Measurements from ENCODE around the gene RABGAP1L. TPM values are rescaled to one million over a fixed set of nuclear protein-coding genes. Genes with fewer than 3 reads are reported as not detected.

RABGAP1L gene
- polyA plus RNA-seq, 3 donors, result 35.2 to 75.3 (median 63.3) TPM

DNA sequence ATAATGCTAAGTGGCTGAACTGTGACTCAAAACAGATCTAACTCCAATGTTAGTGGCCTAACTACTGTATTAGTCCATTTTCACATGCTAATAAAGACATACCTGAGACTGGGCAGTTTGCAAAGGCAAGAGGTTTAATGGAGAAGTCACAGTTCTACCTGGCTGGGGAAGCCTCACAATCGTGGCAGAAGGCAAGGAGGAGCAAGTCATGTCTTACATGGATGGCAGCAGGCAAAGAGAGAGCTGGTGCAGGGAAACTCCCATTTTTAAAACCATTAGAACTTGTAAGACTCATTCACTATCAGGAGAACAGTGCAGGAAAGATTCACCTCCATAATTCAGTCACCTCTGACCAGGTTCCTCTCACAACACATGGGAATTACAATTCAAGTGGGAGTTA, 760.8 kb downstream of the RABGAP1L start:
- Mint-ChIP-seq H3K27ac (no peak overlapping the region), H3K27me3 (ENCODE audit: low read depth in 3 of 3) (no peaks in the 10 kb centered on the region), H3K4me1 (peaks cover 16% of the 10 kb centered on the region), H3K36me3 (peaks cover 0 to 4% of the 10 kb centered on the region in 2 donors), H3K9me3 (peaks cover 2 to 5% (median 4%) of the 10 kb centered on the region in 7 donors), H3K4me3 (no peak overlapping the region)
- Histone ChIP-seq H3K9me3 (replicated peaks in 1 of 2; ENCODE audit: control insufficient read depth in 1 of 2, insufficient read depth in 1 of 2, low read length in 2 of 2) (no peaks in the 10 kb centered on the region), H3K27ac (ENCODE audit: low read depth in 1 of 2, low read length in 2 of 2) (no peak overlapping the region), H3K4me2 (replicated peaks; ENCODE audit: extremely low read depth, low read length, poor library complexity, severe bottlenecking) (no peak overlapping the region), H2AFZ (ENCODE audit: insufficient read depth, low read depth, low read length, poor library complexity, severe bottlenecking) (no peak overlapping the region), H3K36me3 (replicated peaks in 1 of 2; ENCODE audit: control insufficient read depth in 1 of 2, insufficient read depth in 2 of 2, low read length in 2 of 2) (no peaks in the 10 kb centered on the region), H4K20me1 (ENCODE audit: insufficient read depth, low read length) (no peaks in the 10 kb centered on the region), H3K27me3 (ENCODE audit: control insufficient read depth in 2 of 2, insufficient read depth in 2 of 2, low read length in 2 of 2) (no peaks in the 10 kb centered on the region), H3K4me1 (ENCODE audit: control insufficient read depth in 1 of 2, insufficient read depth in 2 of 2, low read length in 2 of 2) (peaks cover 10 to 16% of the 10 kb centered on the region in 2 donors), H3K79me2 (ENCODE audit: insufficient read depth, low read length) (no peaks in the 10 kb centered on the region), H3K4me3 (replicated peaks in 1 of 3; ENCODE audit: low read depth in 2 of 3, low read length in 3 of 3) (no peak overlapping the region), H3K9ac (ENCODE audit: insufficient read depth, low read length, poor library complexity, severe bottlenecking) (no peak overlapping the region)
- TF ChIP-seq, protein P1, sequence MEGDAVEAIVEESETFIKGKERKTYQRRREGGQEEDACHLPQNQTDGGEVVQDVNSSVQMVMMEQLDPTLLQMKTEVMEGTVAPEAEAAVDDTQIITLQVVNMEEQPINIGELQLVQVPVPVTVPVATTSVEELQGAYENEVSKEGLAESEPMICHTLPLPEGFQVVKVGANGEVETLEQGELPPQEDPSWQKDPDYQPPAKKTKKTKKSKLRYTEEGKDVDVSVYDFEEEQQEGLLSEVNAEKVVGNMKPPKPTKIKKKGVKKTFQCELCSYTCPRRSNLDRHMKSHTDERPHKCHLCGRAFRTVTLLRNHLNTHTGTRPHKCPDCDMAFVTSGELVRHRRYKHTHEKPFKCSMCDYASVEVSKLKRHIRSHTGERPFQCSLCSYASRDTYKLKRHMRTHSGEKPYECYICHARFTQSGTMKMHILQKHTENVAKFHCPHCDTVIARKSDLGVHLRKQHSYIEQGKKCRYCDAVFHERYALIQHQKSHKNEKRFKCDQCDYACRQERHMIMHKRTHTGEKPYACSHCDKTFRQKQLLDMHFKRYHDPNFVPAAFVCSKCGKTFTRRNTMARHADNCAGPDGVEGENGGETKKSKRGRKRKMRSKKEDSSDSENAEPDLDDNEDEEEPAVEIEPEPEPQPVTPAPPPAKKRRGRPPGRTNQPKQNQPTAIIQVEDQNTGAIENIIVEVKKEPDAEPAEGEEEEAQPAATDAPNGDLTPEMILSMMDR (IDR thresholded peaks at IDR 0.05), result no peak
- 100% methylated on average over 1 of the region's 1 CpG for WGBS (ENCODE audit: insufficient coverage)
- intact Hi-C loops (cut with micrococcal nuclease), result loop anchor here in 1 of 2 donors (10.0 kb wide), 1 partner anchor 55 kb away; no protein-coding TSS in a partner anchor
- DNase-seq, result no peak

DNA sequence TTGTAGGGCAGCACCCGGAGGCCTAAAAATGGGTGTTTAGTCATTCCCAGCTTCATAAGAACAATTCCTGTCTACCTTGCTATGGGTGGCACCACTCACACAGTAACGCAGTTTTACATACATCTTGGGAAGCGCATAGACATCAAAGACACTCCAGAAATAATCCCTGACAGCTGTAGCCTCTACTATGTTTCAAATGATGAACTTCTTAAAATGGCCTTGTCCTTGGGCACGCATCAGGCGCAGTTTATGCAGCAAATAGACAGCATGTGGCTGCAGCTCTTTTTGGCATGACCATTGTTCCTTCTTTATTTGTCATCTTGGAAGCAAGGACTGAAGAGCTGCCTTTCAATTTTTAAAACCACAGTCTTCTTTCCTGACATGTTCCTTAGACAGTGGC, 762.8 kb downstream of the RABGAP1L start:
- intact Hi-C loops (cut with micrococcal nuclease), result loop anchor here in 1 of 2 donors (10.0 kb wide), 1 partner anchor 53 kb away; no protein-coding TSS in a partner anchor
- Histone ChIP-seq H3K9me3 (replicated peaks in 1 of 2; ENCODE audit: control insufficient read depth in 1 of 2, insufficient read depth in 1 of 2, low read length in 2 of 2) (no peaks in the 10 kb centered on the region), H3K9ac (ENCODE audit: insufficient read depth, low read length, poor library complexity, severe bottlenecking) (no peak overlapping the region), H2AFZ (ENCODE audit: insufficient read depth, low read depth, low read length, poor library complexity, severe bottlenecking) (no peak overlapping the region), H3K27me3 (ENCODE audit: control insufficient read depth in 2 of 2, insufficient read depth in 2 of 2, low read length in 2 of 2) (no peaks in the 10 kb centered on the region), H3K36me3 (replicated peaks in 1 of 2; ENCODE audit: control insufficient read depth in 1 of 2, insufficient read depth in 2 of 2, low read length in 2 of 2) (no peaks in the 10 kb centered on the region), H4K20me1 (ENCODE audit: insufficient read depth, low read length) (no peaks in the 10 kb centered on the region), H3K4me2 (replicated peaks; ENCODE audit: extremely low read depth, low read length, poor library complexity, severe bottlenecking) (no peak overlapping the region), H3K4me1 (ENCODE audit: control insufficient read depth in 1 of 2, insufficient read depth in 2 of 2, low read length in 2 of 2) (peaks cover 0 to under 1% of the 10 kb centered on the region in 2 donors), H3K79me2 (ENCODE audit: insufficient read depth, low read length) (no peaks in the 10 kb centered on the region), H3K4me3 (replicated peaks in 1 of 3; ENCODE audit: low read depth in 2 of 3, low read length in 3 of 3) (no peak overlapping the region), H3K27ac (ENCODE audit: low read depth in 1 of 2, low read length in 2 of 2) (no peak overlapping the region)
- peaks cover 0 to 4% of the 10 kb centered on the region in 2 donors for H3K36me3 Mint-ChIP-seq
- H3K27me3 Mint-ChIP-seq (ENCODE audit: low read depth in 3 of 3), result peaks cover 0 to 2% (median 2%) of the 10 kb centered on the region in 3 donors
- TF ChIP-seq, protein P1 (IDR thresholded peaks at IDR 0.05), result no peak
- peaks cover 2 to 5% (median 4%) of the 10 kb centered on the region in 7 donors for H3K9me3 Mint-ChIP-seq
- peaks cover 1% of the 10 kb centered on the region for H3K4me1 Mint-ChIP-seq
- DNase-seq, result no peak
- no peak overlapping the region for H3K27ac Mint-ChIP-seq
- no peak overlapping the region for H3K4me3 Mint-ChIP-seq
- 100% methylated on average over 4 of the region's 5 CpGs for WGBS (ENCODE audit: insufficient coverage)

Measured in CD14-positive monocyte (primary cell).